Activated T-cell treated with anti-CD3 and anti-CD28 coated beads for 1 hour (primary cell): ENCODE results near the gene MYH10.

Source experiments
- DNase-seq: peaks from one replicate; pipeline ENCODE4 v3.0.0-alpha.2; 2020; ENCODE audit warnings: low read depth

Gene MYH10

GRCh38 chr17:8494506-8495111, 135.9 kb downstream of the MYH10 start:
- no peak for DNase-seq

DNA sequence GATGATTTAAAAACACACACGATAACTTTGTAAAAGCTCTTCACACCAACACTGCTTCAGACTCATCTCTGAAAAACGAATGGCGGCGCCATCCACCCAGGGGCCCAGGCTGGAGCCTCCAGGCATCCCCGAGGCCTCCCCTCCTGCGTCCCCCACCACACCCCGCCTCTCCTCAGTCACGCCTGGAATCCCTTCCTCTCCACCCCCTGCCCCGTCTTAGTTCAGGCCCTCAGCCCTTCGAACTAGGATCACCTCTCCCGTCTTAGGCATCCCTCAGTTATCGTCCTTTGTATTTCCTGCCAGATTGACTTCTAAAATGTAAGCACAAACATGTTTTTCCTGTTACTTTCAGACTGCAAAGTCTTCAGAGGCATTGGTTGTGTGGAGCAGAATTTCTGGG, 136.5 kb downstream of the MYH10 start:
- DNase-seq: no peak

DNA sequence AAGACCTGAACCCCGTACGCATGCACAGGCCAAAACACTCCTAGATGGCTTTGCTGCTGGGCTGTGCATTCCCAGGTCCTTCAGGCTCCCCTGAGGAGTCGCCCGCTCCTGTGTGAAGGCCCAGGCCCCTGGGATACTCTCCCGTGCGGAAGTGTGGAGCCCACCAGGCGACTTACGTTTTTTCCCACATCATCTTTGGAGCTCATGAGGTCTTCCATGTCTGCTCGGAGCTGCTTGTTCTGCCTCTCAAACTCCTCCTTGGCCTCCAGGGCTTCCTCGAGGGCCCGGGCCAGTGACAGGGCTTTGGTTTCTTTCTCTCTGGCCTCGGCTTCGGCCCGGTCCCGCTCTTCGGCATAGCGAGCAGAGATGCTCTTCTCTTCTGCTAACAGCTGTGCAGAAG, 138.4 kb downstream of the MYH10 start:
- no peak for DNase-seq

DNA sequence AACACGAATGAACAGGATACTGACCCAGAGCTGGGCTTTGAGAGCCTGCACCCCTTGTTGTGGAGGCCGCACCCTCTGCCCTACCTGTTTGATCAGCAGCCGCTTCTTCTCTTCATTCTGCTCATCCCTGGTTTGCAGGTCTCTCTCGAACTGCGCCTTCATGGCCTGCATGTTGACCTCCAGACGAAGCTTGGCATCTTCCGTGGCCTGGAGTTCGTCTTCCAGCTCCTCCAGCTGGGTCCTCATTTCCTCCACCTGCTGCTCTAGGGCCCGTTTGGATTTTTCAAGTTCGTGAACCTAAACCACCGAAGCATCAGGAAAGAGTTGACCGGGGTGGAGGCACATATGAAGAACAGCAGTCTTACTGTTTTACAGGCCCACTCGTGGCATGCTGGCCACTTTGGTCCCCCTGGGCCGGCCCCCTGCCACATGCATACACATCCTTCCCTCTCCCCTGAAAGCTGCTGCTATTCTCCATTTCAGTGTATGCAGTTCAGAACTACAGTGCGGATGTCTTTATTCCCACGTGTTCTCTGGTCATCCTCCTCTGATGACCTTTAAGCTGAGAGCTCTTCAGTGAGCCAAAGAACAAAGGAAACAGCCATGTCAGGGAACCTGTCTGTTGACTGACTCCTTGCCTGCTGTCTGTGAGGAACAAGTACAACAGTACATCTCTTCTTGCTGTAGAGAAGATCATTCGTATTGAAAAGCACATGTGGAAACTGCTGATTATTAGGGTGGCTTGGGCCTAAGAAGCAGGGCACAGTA, 140.1 kb downstream of the MYH10 start:
- DNase-seq: no peak

GRCh38 chr17:8489841-8490240, 140.7 kb downstream of the MYH10 start:
- no peak for DNase-seq

DNA sequence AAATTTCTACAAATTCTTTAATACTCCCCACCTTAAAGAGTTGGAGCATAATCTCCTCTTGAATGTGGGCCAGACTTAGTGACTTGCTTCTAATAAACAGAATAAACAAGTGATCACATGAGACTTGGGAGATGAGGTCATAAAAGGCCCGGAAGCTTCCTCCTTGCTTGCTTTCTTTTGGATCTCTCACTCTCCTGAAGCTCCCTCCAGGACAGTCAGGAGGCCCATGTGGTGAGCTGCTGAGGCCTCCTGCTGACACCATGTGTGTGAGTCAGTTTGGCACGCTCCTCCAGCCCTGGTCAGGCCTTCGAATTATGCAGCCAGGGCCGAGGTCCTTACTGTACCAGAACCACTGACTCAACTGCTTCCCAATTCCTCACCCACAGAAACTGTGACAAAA, 141.6 kb downstream of the MYH10 start:
- no peak for DNase-seq

DNA sequence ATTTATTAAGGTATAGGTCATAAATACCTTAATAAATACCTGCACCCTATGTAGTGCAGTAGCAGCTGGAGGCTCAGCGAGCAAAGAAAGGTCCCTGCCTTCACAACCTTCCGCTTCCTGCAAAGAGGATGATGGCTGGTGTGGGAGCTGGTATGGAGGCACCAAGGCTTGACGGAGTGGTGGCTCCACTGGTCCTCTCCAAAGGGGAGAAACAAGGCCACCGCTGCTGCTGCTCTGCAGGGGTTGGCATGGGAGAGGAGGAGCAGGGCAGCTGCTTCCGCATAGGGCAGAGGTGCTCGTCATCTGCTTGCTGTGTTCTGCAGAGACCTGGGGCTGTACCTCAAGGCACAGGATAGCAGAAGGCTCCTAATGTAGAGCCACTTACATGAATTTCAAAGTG, 142.0 kb downstream of the MYH10 start:
- DNase-seq: no peak

GRCh38 chr17:8487743-8488142, 142.8 kb downstream of the MYH10 start:
- DNase-seq: no peak

DNA sequence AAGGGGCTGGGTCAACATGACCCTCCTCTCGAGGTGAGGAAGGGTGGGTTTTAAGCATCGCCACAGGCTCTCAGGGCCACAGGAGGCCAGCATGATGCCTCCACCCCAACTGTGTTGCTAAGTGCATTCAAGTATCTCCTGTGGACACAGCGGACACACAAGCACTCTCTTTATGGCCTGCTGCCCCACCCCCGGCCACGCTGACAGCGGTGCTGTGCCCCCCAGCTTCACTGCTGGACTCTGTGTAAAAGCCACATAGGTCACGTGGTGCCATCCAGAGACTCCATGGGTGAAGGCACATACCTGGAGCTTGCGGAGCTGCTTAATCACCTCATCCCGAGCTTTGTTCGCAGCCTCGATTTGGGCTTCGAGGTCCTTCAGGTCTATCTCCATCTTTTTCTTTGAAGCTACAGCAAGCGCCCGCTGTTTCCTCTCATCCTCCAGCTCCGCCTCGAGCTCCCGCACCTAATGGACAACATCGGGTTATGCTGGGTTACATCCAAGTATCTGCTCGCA, 143.3 kb downstream of the MYH10 start:
- no peak for DNase-seq

DNA sequence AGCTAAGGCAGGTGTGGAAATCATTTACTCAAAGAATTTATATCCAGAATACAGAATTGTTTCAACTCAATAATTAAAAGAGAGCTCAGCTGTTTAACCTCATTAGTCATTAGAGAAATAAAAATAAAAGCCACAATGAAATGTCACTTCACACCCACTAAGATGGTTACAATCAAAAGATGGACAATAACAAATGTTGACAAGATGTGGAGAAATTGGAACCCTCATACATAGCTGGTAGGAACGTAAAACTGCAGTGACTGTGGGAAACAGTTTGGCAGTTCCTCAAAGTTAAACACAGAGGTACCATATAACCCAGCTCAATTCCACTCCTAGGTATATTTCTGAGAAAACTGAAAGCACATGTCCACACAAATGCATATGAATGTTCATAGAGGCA, 145.0 kb downstream of the MYH10 start:
- DNase-seq: no peak

GRCh38 chr17:8484465-8484864, 146.1 kb downstream of the MYH10 start:
- no peak for DNase-seq

- DNase-seq: no peak
These were observed 148.0 kb downstream of the MYH10 start for GRCh38 chr17:8482546-8482945.

DNA sequence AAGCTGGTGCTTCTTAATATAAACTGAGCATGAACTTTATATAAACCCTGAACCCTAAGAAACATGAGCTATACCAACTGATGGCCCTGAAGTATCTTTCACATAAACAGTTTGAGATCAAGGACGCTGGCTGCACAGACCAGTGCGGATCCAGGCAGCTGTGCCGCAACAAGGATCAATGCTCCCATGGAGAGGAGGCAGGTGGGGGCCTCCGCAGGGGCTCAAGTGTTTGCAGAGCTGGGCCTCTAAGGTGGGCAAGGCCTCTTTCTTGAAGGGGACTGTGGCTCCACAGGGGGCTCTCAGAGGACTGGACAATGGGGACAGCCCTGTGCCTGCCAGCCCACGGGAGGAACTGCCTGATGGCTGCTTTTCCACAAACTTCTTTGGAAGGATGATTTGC, 148.8 kb downstream of the MYH10 start:
- DNase-seq: no peak

DNA sequence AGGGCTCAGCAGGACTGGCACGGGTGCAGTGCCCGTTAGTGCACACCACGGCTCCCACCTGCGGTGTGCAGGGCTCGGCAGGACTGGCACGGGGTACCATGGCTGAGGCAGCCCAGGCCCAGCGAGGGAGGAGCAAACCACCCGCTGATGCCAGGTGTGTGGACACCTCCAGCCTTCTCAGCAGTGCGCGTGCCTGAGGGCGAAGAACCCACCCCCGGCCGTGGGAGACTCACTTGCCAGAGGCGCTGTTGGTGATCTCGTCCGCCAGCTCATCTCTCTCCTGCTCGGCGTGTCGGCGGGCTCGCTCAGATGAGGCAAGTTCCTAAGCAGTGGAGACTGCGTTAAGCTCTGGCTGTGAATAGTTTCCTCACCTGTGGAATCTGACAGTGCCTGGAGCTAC, 149.4 kb downstream of the MYH10 start:
- no peak for DNase-seq

DNA sequence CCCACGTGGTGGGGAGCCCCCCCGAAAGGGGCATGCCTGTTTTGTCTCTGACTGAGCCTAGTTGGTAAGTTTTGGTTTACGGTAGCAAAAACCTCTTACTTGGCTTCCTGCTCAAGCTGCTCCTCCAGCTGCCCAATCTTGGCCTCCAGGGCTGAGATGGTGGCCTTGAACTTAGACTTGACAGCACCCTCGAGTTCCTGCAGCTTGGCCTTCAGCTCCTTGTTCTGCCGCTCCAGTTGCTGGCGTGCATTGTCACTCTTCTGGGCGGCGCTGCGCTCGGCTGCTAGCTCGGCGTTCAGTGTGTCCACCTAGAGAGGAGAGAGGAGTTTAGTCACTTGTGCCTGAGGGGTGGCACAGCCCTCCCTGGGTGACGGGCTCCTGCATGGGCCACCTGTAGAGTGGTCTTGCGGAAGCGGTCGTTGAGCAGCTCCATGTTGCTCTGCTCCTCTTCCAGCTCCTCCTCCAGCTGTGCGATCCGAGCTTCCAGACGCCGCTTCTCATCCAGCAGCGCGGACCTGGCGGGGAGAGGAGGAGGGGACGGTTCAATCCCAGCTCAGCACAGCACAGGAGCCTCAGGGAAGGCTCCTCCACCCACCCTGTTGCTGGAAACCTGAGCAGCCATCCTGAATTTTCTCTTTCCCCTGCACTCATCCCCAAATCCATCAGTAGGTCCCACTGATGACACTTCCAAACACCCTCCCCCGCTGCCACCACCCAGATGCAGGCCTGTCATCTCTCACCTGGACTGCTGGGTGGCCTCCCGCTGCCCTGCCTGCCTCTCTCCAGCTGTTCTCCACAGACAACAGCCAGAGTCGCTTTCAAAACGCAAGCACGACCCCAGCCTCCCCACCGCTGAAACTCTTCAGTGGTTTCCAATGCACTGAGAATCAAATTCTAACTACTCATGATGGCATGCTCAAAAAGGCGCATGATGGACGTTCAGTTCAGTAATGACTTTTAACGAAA, 150.2 kb downstream of the MYH10 start:
- no peak for DNase-seq

GRCh38 chr17:8479431-8479947, 151.0 kb downstream of the MYH10 start:
- no peak for DNase-seq

DNA sequence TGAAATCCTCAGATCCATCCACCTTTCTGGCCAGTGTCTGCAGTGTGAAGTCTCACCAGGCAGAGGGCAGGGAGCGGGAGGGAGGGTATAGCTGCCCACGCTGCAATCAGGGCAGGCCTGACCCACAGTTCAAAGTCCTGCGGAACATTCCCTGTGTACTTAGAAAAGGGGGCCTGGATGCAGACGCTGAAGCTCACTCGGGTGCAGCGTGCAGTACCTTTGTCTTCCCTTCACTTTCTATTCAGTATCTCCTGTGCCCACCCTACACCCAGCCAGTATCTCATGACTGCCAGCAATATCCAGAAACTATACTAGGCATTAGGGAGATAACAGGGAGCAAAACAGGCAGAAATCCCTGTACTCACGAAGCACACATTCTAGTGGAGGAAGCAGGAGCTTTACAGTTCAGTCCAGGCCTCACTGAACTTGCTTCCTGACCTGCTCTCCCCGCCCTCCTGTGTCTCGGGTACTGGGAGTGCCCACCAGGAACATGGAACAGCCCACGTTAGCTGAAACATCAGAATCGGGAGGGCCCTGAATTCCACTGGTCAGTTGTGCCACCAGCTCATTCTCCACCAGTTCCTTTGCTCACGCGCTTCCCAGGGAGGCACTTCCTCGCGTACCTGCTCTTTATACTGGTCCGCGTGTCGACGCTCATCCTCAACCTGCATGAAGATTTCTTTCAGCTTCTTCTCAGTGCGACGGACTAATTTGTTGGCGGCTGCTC, 152.6 kb downstream of the MYH10 start:
- no peak for DNase-seq

GRCh38 chr17:8477171-8477570, 153.4 kb downstream of the MYH10 start:
- no peak for DNase-seq

GRCh38 chr17:8476741-8477140, 153.8 kb downstream of the MYH10 start:
- DNase-seq: no peak

- DNase-seq: no peak
These were observed 154.7 kb downstream of the MYH10 start for GRCh38 chr17:8475781-8476180.

GRCh38 chr17:8475227-8475626, 155.3 kb downstream of the MYH10 start:
- no peak for DNase-seq

GRCh38 chr17:8474826-8475225, 155.7 kb downstream of the MYH10 start:
- no peak for DNase-seq
